HCT116 (cell line): ENCODE results near the gene SLCO2A1. TPM values are rescaled to one million over a fixed set of nuclear protein-coding genes. Genes with fewer than 3 reads are reported as not detected.
A peak's percentile ranks its signal among the peaks of the same experiment; 100 is the strongest.

Experiments
- ATAC-seq: fragments of 200-7000 bp; cut with Tn5 transposase; 2 replicates; pipeline ENCODE4 v1.9.1; 2020; ENCODE audit warnings: mild to moderate bottlenecking, moderate library complexity
- BruUV-seq: library from RNA; stranded (reverse); fragments of 400-500 nt; replicated peaks from 2 replicates; lab custom pipeline; 2021; lab: Mats Ljungman, UMichigan
- CTCF ChIA-PET: fragments of 300-600 bp; sonication (Branson Sonifier 250); formaldehyde crosslinking; loops from one replicate; lab custom pipeline; 2021; ENCODE audit warnings: antibody characterized with exemption; lab: Charles Lee
- POLR2A ChIA-PET: fragments of 300-600, 350-600 bp; sonication (Branson Sonifier 250); formaldehyde crosslinking; loops from one replicate; lab custom pipeline; 2021; ENCODE audit warnings: antibody characterized with exemption; lab: Charles Lee
- RAD21 ChIA-PET, 2 experiments: fragments of 300-600 bp; sonication (Branson Sonifier 250); formaldehyde crosslinking; loops; one replicate each; lab custom pipeline; 2023; ENCODE audit warnings: low total read pairs in 2 of 2; ENCODE audit not compliant: uncharacterized antibody in 2 of 2, unreplicated experiment in 2 of 2, low non-redundant PET in 1 of 2; lab: Charles Lee
- DNase-seq: peaks from one replicate; pipeline ENCODE4 v3.0.0-alpha.2; 2010; ENCODE audit warnings: low read depth, low spot score
- H2AFZ ChIP-seq: fragments of 200-600 bp; shearing (Covaris generic), sonication (generic); 2 replicates; pipeline ENCODE4 v1.6.1; 2017; ENCODE audit warnings: low read depth, mixed run types, mixed read lengths, antibody characterized with exemption, low read length; ENCODE audit not compliant: poor library complexity, severe bottlenecking
- H3K27ac ChIP-seq: 2 replicates; pipeline ENCODE4 v1.5.1; 2012; ENCODE audit warnings: low read depth, low read length
- H3K27me3 ChIP-seq: fragments of 200-600 bp; sonication (generic); 2 replicates; pipeline ENCODE4 v1.6.1; 2016; ENCODE audit warnings: mixed run types, low read length, mixed read lengths; ENCODE audit not compliant: insufficient read depth
- H3K36me3 ChIP-seq, 2 experiments: fragments of 200-500 bp in 1 of 2; fragments of 200-600 bp in 1 of 2; sonication (Bioruptor generic) in 1 of 2; sonication (generic) in 1 of 2; 2 replicates each; pipeline versions ENCODE4 v1.5.1 to v1.6.1; 2014 to 2016; ENCODE audit warnings: low read length in 2 of 2, inconsistent platforms in 1 of 2, mixed read lengths in 1 of 2, mixed run types in 1 of 2; ENCODE audit not compliant: insufficient read depth in 2 of 2, control insufficient read depth in 1 of 2
- H3K4me1 ChIP-seq, 2 experiments: fragments of 200-600 bp in 1 of 2; sonication (generic) in 1 of 2; 2 replicates each; pipeline versions ENCODE4 v1.5.1 to v1.6.1; 2012 to 2017; ENCODE audit warnings: low read length in 2 of 2, inconsistent platforms in 1 of 2, mild to moderate bottlenecking in 1 of 2, mixed read lengths in 1 of 2, mixed run types in 1 of 2, moderate library complexity in 1 of 2; ENCODE audit not compliant: insufficient read depth in 2 of 2, control insufficient read depth in 1 of 2
- H3K4me2 ChIP-seq: fragments of 200-600 bp; sonication (generic); 2 replicates; pipeline ENCODE4 v1.6.1; 2017; ENCODE audit warnings: mixed run types, low read length, mixed read lengths
- H3K4me3 ChIP-seq, 2 experiments: fragments of 200-600 bp in 1 of 2; sonication (generic) in 1 of 2; replicated peaks in 1 of 2; 2 replicates each; pipeline ENCODE4 v1.5.1; 2011 to 2016; ENCODE audit warnings: low read length in 2 of 2, control low read depth in 1 of 2, low read depth in 1 of 2, mild to moderate bottlenecking in 1 of 2, mixed read lengths in 1 of 2, mixed run types in 1 of 2
- H3K79me2 ChIP-seq: fragments of 200-600 bp; sonication (generic); 2 replicates; pipeline ENCODE4 v1.6.1; 2017; ENCODE audit warnings: mild to moderate bottlenecking, mixed run types, low read length, moderate library complexity, mixed read lengths; ENCODE audit not compliant: insufficient read depth
- H3K9ac ChIP-seq: fragments of 200-600 bp; sonication (generic); 2 replicates; pipeline ENCODE4 v1.6.1; 2016; ENCODE audit warnings: low read length, mixed read lengths
- H3K9me2 ChIP-seq: fragments of 200-600 bp; sonication (generic), shearing (Covaris generic); 2 replicates; pipeline ENCODE4 v1.6.1; 2017; ENCODE audit warnings: mixed run types, mild to moderate bottlenecking, moderate library complexity; ENCODE audit not compliant: insufficient read depth
- H3K9me3 ChIP-seq, 2 experiments: fragments of 200-500 bp in 1 of 2; fragments of 200-600 bp in 1 of 2; sonication (Bioruptor generic) in 1 of 2; sonication (generic) in 1 of 2; 2 replicates each; pipeline ENCODE4 v1.6.1; 2014 to 2017; ENCODE audit warnings: low read length in 2 of 2, mixed read lengths in 2 of 2, inconsistent platforms in 1 of 2, low read depth in 1 of 2, mild to moderate bottlenecking in 1 of 2, mixed run types in 1 of 2, moderate library complexity in 1 of 2; ENCODE audit not compliant: control insufficient read depth in 1 of 2, insufficient read depth in 1 of 2
- H4K20me1 ChIP-seq: fragments of 200-600 bp; sonication (generic), shearing (Covaris generic); 2 replicates; pipeline ENCODE4 v1.6.1; 2017; ENCODE audit warnings: mixed run types, mild to moderate bottlenecking, moderate library complexity; ENCODE audit not compliant: insufficient read depth
- CEBPB ChIP-seq: IDR thresholded peaks from 2 replicates; pipeline ENCODE4 v1.6.1; 2012; ENCODE audit warnings: low read depth
- EGR1 ChIP-seq: IDR thresholded peaks from 2 replicates; pipeline ENCODE4 v1.6.1; 2012; ENCODE audit warnings: low read depth
- ELF1 ChIP-seq: IDR thresholded peaks from 2 replicates; pipeline ENCODE4 v1.6.1; 2012; ENCODE audit warnings: low read depth, borderline replicate concordance
- EZH2 ChIP-seq: fragments of 200-600 bp; sonication (generic); IDR thresholded peaks from 2 replicates; pipeline ENCODE4 v1.6.1; 2017; ENCODE audit warnings: antibody characterized with exemption, mixed run types
- EZH2phosphoT487 ChIP-seq: fragments of 200-600 bp; IDR thresholded peaks from 2 replicates; pipeline ENCODE4 v1.6.1; 2018; ENCODE audit warnings: antibody characterized with exemption, borderline replicate concordance
- JUND ChIP-seq: IDR thresholded peaks from 2 replicates; pipeline ENCODE4 v1.6.1; 2012
- POLR2A ChIP-seq: IDR thresholded peaks from 2 replicates; pipeline ENCODE4 v1.7.0; 2011; ENCODE audit warnings: borderline replicate concordance; ENCODE audit not compliant: insufficient read depth, insufficient read length; ENCODE audit errors: extremely low read depth
- RAD21 ChIP-seq: IDR thresholded peaks from 2 replicates; pipeline ENCODE4 v1.6.1; 2012; ENCODE audit warnings: low read depth, mild to moderate bottlenecking
- SIN3A ChIP-seq: IDR thresholded peaks from 2 replicates; pipeline ENCODE4 v1.6.1; 2012; ENCODE audit warnings: low read depth
- SRF ChIP-seq: IDR thresholded peaks from 2 replicates; pipeline ENCODE4 v1.6.1; 2012; ENCODE audit warnings: low read depth
- TCF7L2 ChIP-seq: IDR thresholded peaks from 2 replicates; pipeline ENCODE4 v1.7.0; 2011; ENCODE audit warnings: borderline replicate concordance, inconsistent platforms; ENCODE audit not compliant: insufficient read depth, insufficient read length; ENCODE audit errors: extremely low read depth
- YY1 ChIP-seq: IDR thresholded peaks from 2 replicates; pipeline ENCODE4 v1.6.1; 2011; ENCODE audit warnings: low read length, low read depth, moderate library complexity, mild to moderate bottlenecking; ENCODE audit not compliant: insufficient replicate concordance; ENCODE audit errors: extremely low read depth
- ZFX ChIP-seq: fragments of 450-650 bp; IDR thresholded peaks from 2 replicates; pipeline ENCODE4 v1.6.1; 2017
- ZNF274 ChIP-seq: fragments of 200-500 bp; sonication (Bioruptor generic); IDR thresholded peaks from 2 replicates; pipeline ENCODE4 v1.6.1; 2014; ENCODE audit warnings: mild to moderate bottlenecking, low read depth, low read length, inconsistent platforms
- intact Hi-C: fragments of 100-400 bp; cut with micrococcal nuclease; formaldehyde crosslinking; loops from 2 replicates; pipeline ENCODE4 v1.10.0; 2022
- total RNA-seq: library from RNA; stranded (reverse); gene quantifications from one replicate; pipeline ENCODE4 v1.2.1, GENCODE V29; 2021; ENCODE audit not compliant: unreplicated experiment
- TF ChIP-seq, protein P1 (sequence below): IDR thresholded peaks from 2 replicates; pipeline ENCODE4 v1.6.1; 2012
- TF ChIP-seq, protein P2 (sequence below): IDR thresholded peaks from 2 replicates; pipeline ENCODE4 v1.6.1; 2012; ENCODE audit warnings: low read depth
- TF ChIP-seq, protein P3 (sequence below), 3 experiments: fragments of 200-600 bp in 1 of 3; sonication (generic) in 1 of 3; IDR thresholded peaks in 2 of 3; conservative IDR thresholded peaks in 1 of 3; 2 replicates each; pipeline ENCODE4 v1.5.1; 2012 to 2017; ENCODE audit warnings: low read depth in 2 of 3, low read length in 2 of 3, antibody characterized with exemption in 1 of 3, borderline replicate concordance in 1 of 3, control low read depth in 1 of 3, mild to moderate bottlenecking in 1 of 3, mixed read lengths in 1 of 3, mixed run types in 1 of 3, moderate library complexity in 1 of 3; ENCODE audit not compliant: insufficient read depth in 1 of 3
- TF ChIP-seq, protein P4 (sequence below): IDR thresholded peaks from 2 replicates; pipeline ENCODE4 v1.6.1; 2011; ENCODE audit warnings: mild to moderate bottlenecking, low read length, moderate library complexity; ENCODE audit not compliant: insufficient replicate concordance; ENCODE audit errors: extremely low read depth
- TF ChIP-seq, protein P5 (sequence below): IDR thresholded peaks from 2 replicates; pipeline ENCODE4 v1.6.1; 2012

The SLCO2A1 gene
- total RNA-seq, 1 experiment from 2014 or later, result 0.52 TPM

DNA sequence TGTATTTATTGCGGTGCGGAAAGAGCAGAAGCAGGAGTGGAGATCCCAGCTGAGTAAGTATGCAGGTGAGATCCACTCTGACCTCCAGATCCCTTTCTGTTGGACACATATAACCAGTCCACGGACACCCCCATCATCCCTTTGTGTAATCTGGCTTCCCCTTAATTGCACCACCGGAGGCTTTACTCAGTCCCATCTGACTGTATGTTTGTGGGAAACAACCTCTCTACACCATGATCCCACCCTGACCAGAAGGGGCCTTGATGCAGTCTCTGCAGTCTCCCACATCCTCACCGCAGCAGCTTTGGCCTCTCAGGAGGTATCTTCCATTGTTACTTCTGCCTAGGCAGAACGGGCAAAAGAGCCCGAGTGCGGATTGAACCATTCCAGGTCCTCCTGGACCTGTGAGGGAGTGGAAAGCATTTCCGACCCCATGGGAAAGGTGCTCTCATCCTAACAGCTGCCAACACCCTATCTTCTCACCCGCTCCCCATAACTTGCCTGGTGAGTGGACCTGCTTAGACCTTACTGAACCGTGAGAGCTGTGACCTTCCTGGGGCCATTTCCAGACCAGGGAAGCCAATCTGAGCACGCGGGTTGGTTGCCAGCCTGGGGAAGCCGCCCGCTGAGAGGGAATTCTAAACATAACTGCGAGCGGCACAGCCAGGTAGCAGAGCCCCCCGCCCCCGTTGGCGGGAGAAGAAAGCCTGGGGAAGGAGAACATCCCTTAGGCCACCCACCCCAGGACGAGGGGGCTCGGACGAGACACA is 1.1 kb downstream of the SLCO2A1 start:
- intact Hi-C loops, result no loop called here
- RAD21 ChIA-PET, result no interaction called here
- Histone ChIP-seq H3K9me3 (no peaks in the 10 kb centered on the region), H3K27ac (no peak overlapping the region), H2AFZ (no peak overlapping the region), H3K36me3 (no peaks in the 10 kb centered on the region), H3K4me2 (peak overlapping the region; percentile 76), H3K4me3 (0 out of 4 replicates have a peak overlapping the region, but pooled peaks of 1 of the 2 experiments have one; percentile 54), H3K9me2 (no peaks in the 10 kb centered on the region), H3K79me2 (no peaks in the 10 kb centered on the region), H3K27me3 (0 out of 2 replicates have a peak, but pooled peaks cover 5% of the 10 kb centered on the region), H3K4me1 (peaks cover 0 to 11% of the 10 kb centered on the region in 2 experiments; a peak in 2 of 4 replicates), H4K20me1 (no peaks in the 10 kb centered on the region), H3K9ac (no peak overlapping the region)
- TF ChIP-seq CEBPB, result no peak
- TF ChIP-seq, protein P1, sequence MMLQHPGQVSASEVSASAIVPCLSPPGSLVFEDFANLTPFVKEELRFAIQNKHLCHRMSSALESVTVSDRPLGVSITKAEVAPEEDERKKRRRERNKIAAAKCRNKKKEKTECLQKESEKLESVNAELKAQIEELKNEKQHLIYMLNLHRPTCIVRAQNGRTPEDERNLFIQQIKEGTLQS, result no peak
- TF ChIP-seq, protein P2, sequence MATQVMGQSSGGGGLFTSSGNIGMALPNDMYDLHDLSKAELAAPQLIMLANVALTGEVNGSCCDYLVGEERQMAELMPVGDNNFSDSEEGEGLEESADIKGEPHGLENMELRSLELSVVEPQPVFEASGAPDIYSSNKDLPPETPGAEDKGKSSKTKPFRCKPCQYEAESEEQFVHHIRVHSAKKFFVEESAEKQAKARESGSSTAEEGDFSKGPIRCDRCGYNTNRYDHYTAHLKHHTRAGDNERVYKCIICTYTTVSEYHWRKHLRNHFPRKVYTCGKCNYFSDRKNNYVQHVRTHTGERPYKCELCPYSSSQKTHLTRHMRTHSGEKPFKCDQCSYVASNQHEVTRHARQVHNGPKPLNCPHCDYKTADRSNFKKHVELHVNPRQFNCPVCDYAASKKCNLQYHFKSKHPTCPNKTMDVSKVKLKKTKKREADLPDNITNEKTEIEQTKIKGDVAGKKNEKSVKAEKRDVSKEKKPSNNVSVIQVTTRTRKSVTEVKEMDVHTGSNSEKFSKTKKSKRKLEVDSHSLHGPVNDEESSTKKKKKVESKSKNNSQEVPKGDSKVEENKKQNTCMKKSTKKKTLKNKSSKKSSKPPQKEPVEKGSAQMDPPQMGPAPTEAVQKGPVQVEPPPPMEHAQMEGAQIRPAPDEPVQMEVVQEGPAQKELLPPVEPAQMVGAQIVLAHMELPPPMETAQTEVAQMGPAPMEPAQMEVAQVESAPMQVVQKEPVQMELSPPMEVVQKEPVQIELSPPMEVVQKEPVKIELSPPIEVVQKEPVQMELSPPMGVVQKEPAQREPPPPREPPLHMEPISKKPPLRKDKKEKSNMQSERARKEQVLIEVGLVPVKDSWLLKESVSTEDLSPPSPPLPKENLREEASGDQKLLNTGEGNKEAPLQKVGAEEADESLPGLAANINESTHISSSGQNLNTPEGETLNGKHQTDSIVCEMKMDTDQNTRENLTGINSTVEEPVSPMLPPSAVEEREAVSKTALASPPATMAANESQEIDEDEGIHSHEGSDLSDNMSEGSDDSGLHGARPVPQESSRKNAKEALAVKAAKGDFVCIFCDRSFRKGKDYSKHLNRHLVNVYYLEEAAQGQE, result no peak
- no peak for TF ChIP-seq SIN3A
- no peak for TF ChIP-seq EGR1
- TF ChIP-seq, protein P3, sequence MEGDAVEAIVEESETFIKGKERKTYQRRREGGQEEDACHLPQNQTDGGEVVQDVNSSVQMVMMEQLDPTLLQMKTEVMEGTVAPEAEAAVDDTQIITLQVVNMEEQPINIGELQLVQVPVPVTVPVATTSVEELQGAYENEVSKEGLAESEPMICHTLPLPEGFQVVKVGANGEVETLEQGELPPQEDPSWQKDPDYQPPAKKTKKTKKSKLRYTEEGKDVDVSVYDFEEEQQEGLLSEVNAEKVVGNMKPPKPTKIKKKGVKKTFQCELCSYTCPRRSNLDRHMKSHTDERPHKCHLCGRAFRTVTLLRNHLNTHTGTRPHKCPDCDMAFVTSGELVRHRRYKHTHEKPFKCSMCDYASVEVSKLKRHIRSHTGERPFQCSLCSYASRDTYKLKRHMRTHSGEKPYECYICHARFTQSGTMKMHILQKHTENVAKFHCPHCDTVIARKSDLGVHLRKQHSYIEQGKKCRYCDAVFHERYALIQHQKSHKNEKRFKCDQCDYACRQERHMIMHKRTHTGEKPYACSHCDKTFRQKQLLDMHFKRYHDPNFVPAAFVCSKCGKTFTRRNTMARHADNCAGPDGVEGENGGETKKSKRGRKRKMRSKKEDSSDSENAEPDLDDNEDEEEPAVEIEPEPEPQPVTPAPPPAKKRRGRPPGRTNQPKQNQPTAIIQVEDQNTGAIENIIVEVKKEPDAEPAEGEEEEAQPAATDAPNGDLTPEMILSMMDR (IDR thresholded peaks at IDR 0.05 in 2 of 3, conservative IDR thresholded peaks at IDR 0.05 in 1 of 3; ENCODE audit: borderline replicate concordance in 1 of 3, insufficient read depth in 1 of 3, low read depth in 2 of 3, low read length in 2 of 3), result no peak
- TF ChIP-seq EZH2phosphoT487, result no peak
- TF ChIP-seq ZFX, result no peak
- TF ChIP-seq ELF1, result no peak
- no peak for TF ChIP-seq ZNF274
- TF ChIP-seq, protein P4, sequence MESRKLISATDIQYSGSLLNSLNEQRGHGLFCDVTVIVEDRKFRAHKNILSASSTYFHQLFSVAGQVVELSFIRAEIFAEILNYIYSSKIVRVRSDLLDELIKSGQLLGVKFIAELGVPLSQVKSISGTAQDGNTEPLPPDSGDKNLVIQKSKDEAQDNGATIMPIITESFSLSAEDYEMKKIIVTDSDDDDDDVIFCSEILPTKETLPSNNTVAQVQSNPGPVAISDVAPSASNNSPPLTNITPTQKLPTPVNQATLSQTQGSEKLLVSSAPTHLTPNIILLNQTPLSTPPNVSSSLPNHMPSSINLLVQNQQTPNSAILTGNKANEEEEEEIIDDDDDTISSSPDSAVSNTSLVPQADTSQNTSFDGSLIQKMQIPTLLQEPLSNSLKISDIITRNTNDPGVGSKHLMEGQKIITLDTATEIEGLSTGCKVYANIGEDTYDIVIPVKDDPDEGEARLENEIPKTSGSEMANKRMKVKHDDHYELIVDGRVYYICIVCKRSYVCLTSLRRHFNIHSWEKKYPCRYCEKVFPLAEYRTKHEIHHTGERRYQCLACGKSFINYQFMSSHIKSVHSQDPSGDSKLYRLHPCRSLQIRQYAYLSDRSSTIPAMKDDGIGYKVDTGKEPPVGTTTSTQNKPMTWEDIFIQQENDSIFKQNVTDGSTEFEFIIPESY, result no peak
- no peak for TF ChIP-seq JUND
- TF ChIP-seq, protein P5, sequence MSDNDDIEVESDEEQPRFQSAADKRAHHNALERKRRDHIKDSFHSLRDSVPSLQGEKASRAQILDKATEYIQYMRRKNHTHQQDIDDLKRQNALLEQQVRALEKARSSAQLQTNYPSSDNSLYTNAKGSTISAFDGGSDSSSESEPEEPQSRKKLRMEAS, result no peak
- no peak for TF ChIP-seq RAD21
- TF ChIP-seq EZH2, result no peak
- TF ChIP-seq TCF7L2, result no peak
- TF ChIP-seq YY1, result no peak
- TF ChIP-seq POLR2A, result no peak
- TF ChIP-seq SRF, result no peak
- no TSS peak for BruUV-seq
- POLR2A ChIA-PET, result no interaction called here
- no peak for DNase-seq
- no peak for ATAC-seq
- CTCF ChIA-PET, result no interaction called here
